ENCODE data around the gene TK2.
"Not testable (repeated sequence)": the region's sequence is repeated elsewhere in the genome, so short reads cannot be mapped to it uniquely, and the experiment has no call there.

GRCh38 chr16:66497921-66498320 is 52.0 kb downstream of the TK2 start:
- TF ChIP-seq POLR2A (IDR thresholded peaks at IDR 0.05); EP300 (IDR thresholded peaks at IDR 0.05; ENCODE audit: low read depth); POLR2AphosphoS5 (IDR thresholded peaks at IDR 0.05): not testable (repeated sequence)
- TF ChIP-seq, protein P1, sequence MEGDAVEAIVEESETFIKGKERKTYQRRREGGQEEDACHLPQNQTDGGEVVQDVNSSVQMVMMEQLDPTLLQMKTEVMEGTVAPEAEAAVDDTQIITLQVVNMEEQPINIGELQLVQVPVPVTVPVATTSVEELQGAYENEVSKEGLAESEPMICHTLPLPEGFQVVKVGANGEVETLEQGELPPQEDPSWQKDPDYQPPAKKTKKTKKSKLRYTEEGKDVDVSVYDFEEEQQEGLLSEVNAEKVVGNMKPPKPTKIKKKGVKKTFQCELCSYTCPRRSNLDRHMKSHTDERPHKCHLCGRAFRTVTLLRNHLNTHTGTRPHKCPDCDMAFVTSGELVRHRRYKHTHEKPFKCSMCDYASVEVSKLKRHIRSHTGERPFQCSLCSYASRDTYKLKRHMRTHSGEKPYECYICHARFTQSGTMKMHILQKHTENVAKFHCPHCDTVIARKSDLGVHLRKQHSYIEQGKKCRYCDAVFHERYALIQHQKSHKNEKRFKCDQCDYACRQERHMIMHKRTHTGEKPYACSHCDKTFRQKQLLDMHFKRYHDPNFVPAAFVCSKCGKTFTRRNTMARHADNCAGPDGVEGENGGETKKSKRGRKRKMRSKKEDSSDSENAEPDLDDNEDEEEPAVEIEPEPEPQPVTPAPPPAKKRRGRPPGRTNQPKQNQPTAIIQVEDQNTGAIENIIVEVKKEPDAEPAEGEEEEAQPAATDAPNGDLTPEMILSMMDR (IDR thresholded peaks at IDR 0.05) = not testable (repeated sequence)

All from transverse colon (tissue), 4 donors.